Spleen (tissue), 11 donors: ENCODE results near the gene GADD45B. TPM values are rescaled to one million over a fixed set of nuclear protein-coding genes. Genes with fewer than 3 reads are reported as not detected.

Experiments
- DNase-seq: peaks from one replicate; pipeline ENCODE4 v3.0.0-alpha.2; 2020
- H3K27ac ChIP-seq, 8 donors: fragments of 200-600 bp; sonication (generic) in 7 of 8; 1 replicate in 4 of 8; 2 replicates in 4 of 8; pipeline versions ENCODE4 v1.5.0 to v1.8.0; 2016 to 2021; ENCODE audit warnings: inconsistent platforms in 4 of 8, mild to moderate bottlenecking in 4 of 8, moderate library complexity in 1 of 8
- H3K27me3 ChIP-seq, 7 donors: fragments of 200-600 bp; sonication (generic) in 6 of 7; replicated peaks in 1 of 7; 1 replicate in 4 of 7; 2 replicates in 3 of 7; pipeline versions ENCODE4 v1.5.0 to v1.8.0; 2016 to 2021; ENCODE audit warnings: inconsistent platforms in 3 of 7, mild to moderate bottlenecking in 1 of 7
- H3K36me3 ChIP-seq, 6 donors: fragments of 200-600 bp; sonication (generic) in 5 of 6; 1 replicate in 4 of 6; 2 replicates in 2 of 6; pipeline versions ENCODE4 v1.5.0 to v1.8.0; 2016 to 2021; ENCODE audit warnings: inconsistent platforms in 2 of 6
- H3K4me1 ChIP-seq, 6 donors: fragments of 200-600 bp; sonication (generic) in 5 of 6; 1 replicate in 3 of 6; 2 replicates in 3 of 6; pipeline versions ENCODE4 v1.5.0 to v1.8.0; 2016 to 2021; ENCODE audit warnings: inconsistent platforms in 3 of 6
- H3K4me3 ChIP-seq, 8 donors: fragments of 200-600 bp; sonication (generic) in 7 of 8; 1 replicate in 4 of 8; 2 replicates in 4 of 8; pipeline versions ENCODE4 v1.5.0 to v1.8.0; 2016 to 2021; ENCODE audit warnings: inconsistent platforms in 4 of 8, mild to moderate bottlenecking in 4 of 8, moderate library complexity in 2 of 8
- H3K9me3 ChIP-seq, 8 donors: fragments of 200-600 bp; sonication (generic) in 7 of 8; 1 replicate in 4 of 8; 2 replicates in 4 of 8; pipeline versions ENCODE4 v1.5.0 to v1.8.0; 2016 to 2021; ENCODE audit warnings: inconsistent platforms in 4 of 8
- POLR2A ChIP-seq, 3 donors: fragments of 450-650 bp; IDR thresholded peaks; one replicate each; pipeline ENCODE4 v1.5.1; 2017; ENCODE audit warnings: antibody characterized with exemption in 3 of 3, mild to moderate bottlenecking in 1 of 3
- POLR2AphosphoS5 ChIP-seq, 3 donors: sonication (generic); formaldehyde crosslinking; IDR thresholded peaks; one replicate each; pipeline ENCODE4 v1.5.1; 2017; ENCODE audit warnings: antibody characterized with exemption in 3 of 3
- WGBS, 5 donors: extraction: QIAGEN DNeasy Blood & Tissue Kit in 3 of 5; methylation state at CpG; one replicate each; pipeline versions ENCODE4 v1.1.5 to v1.1.7; 2013 to 2018; 5-methylcytosine and 5-hydroxymethylcytosine counted together
- intact Hi-C: fragments of 100-400 bp; cut with DNase I; formaldehyde crosslinking; loops from one replicate; pipeline ENCODE4 v1.15.0; 2023; ENCODE audit warnings: low total_unique reads
- polyA plus RNA-seq, 3 donors: library from polyadenylated mRNA; stranded (reverse); fragments of 200-250 nt; gene quantifications; one replicate each; pipeline ENCODE4 v1.2.1, GENCODE V29; 2013
- total RNA-seq, 7 donors: library from RNA; depleted of rRNA in 3 of 7; stranded (reverse); fragments of >200 nt in 3 of 7; fragmentation: NEBNext Ultra II Directional in 4 of 7; extraction: Animal tissue kit (Norgen Biotek cat#: 25700) in 4 of 7; gene quantifications; one replicate each; pipeline versions ENCODE4 v1.1.0 to v1.2.1, GENCODE V29; 2016 to 2021
- TF ChIP-seq, protein P1 (sequence below), 11 experiments: fragments of 200-600 bp in 7 of 11; fragments of 450-650 bp in 4 of 11; sonication (generic) in 4 of 11; IDR thresholded peaks in 8 of 11; conservative IDR thresholded peaks in 3 of 11; 1 replicate in 7 of 11; 2 replicates in 4 of 11; pipeline versions ENCODE4 v1.4.0 to v1.8.0; 2016 to 2021; ENCODE audit warnings: antibody characterized with exemption in 11 of 11, inconsistent platforms in 4 of 11, mild to moderate bottlenecking in 1 of 11
- donor health status: healthy with polysubstance abuse.
- donor health status: DM: no; HTN: no; CAD: no; lungs with moderate emphysema.
- donor health status: DM: no; HTN: no; CAD: no.
- donor health status: Bipolar disorder and iron deficiency.
- donor health status: healthy.
- donor health status: DM: no; HTN: no; CAD: no.
- donor health status: DM: yes; HTN: yes; CAD: no.

Gene GADD45B
- total and polyA plus RNA-seq, 10 donors = 40.6 to 114 (median 75.8) TPM

DNA sequence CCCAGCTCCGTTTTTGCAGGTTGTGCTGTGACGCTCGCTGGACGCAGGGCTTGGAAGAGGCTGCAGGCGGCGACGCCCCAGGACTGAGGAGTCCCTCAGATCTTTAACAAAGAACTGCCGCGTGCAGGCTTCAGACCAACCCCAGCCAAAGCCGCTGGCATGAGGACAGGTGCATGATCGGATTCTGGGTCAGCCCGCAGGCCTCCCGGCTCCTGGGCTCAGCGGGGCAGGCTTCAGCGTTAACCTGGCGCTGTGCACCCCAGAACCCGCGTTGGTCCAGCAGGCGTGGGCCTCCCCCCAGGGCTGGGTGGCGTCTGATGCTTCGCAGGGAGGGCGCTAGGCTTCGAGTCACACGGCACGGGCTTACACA is 47.6 kb upstream of the GADD45B start:
- 51 to 73% (median 65%) methylated on average over 20 to 25 of the region's 25 CpGs for WGBS, 5 donors
- Histone ChIP-seq H3K27ac (peak overlapping the region in 7 of 8 donors; percentile 94 to 99 (median 97)), H3K27me3 (no peaks in the 10 kb centered on the region), H3K4me1 (peaks cover 24 to 52% (median 40%) of the 10 kb centered on the region in 6 donors), H3K4me3 (peak overlapping the region; percentile 75 to 100 (median 90)), H3K9me3 (no peaks in the 10 kb centered on the region), H3K36me3 (peaks cover 0 to 66% (median 20%) of the 10 kb centered on the region in 6 donors)
- TF ChIP-seq POLR2AphosphoS5 (IDR thresholded peaks at IDR 0.05) (no peak), POLR2A (IDR thresholded peaks at IDR 0.05) (no peak)
- TF ChIP-seq, protein P1, sequence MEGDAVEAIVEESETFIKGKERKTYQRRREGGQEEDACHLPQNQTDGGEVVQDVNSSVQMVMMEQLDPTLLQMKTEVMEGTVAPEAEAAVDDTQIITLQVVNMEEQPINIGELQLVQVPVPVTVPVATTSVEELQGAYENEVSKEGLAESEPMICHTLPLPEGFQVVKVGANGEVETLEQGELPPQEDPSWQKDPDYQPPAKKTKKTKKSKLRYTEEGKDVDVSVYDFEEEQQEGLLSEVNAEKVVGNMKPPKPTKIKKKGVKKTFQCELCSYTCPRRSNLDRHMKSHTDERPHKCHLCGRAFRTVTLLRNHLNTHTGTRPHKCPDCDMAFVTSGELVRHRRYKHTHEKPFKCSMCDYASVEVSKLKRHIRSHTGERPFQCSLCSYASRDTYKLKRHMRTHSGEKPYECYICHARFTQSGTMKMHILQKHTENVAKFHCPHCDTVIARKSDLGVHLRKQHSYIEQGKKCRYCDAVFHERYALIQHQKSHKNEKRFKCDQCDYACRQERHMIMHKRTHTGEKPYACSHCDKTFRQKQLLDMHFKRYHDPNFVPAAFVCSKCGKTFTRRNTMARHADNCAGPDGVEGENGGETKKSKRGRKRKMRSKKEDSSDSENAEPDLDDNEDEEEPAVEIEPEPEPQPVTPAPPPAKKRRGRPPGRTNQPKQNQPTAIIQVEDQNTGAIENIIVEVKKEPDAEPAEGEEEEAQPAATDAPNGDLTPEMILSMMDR (IDR thresholded peaks at IDR 0.05 in 8 of 11, conservative IDR thresholded peaks at IDR 0.05 in 3 of 11) = no peak
- peak; percentile 85 for DNase-seq
- intact Hi-C loops = no loop called here

DNA sequence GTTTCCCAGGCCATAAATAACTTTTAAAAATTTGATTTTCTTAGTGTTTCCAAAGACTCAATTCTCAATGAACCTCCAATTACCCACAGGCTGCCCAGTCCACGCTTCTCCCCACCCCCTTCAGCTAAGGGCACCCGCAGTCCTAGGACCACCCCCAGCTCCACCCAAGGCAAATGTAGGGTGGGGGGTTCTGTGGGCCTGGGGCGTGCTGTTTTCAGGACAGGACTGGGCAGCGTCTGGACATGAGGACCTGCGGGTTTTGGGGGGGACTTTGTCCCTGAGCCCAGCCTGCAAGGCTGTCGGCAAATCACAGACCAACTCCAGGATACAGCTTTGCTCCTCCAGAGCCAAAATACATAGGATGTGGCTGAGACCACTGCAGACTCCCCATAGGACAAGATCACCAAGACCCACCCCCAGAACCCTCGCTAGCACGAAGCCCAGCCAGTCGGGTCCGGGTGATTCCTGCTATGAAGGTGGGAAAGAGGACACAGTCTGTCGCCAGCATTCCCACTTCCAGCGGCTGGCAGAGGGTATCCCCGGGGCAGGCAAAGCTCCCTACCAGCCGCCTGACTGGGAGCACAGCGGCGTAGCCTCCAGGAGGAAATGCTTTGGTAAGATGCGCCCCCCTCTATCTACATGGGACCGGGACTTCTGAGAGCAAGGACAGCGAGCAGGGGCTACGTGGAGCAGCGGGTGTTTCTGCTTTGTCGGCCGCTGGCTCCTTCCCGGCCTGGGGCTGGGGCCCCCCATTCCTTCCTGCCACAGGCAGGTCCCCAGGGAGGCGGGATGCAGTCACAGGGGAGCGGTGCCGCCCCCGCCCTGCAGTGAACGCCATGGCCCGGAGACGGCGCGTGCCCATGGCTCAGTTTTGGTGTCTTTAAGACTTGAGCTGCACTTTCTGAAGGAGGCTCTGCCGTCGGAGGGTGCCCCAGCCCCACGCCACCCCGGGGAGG is 46.9 kb upstream of the GADD45B start:
- no peak overlapping the region for H3K4me3 ChIP-seq
- H3K4me1 ChIP-seq = peaks cover 19 to 45% (median 36%) of the 10 kb centered on the region in 6 donors
- no peaks in the 10 kb centered on the region for H3K27me3 ChIP-seq
- intact Hi-C loops = no loop called here
- TF ChIP-seq, protein P1 (IDR thresholded peaks at IDR 0.05 in 8 of 11, conservative IDR thresholded peaks at IDR 0.05 in 3 of 11) = no peak
- TF ChIP-seq POLR2A (IDR thresholded peaks at IDR 0.05) (no peak), POLR2AphosphoS5 (IDR thresholded peaks at IDR 0.05) (no peak)
- peak overlapping the region in 1 of 8 donors; percentile 96 for H3K27ac ChIP-seq
- peaks cover 0 to 66% (median 21%) of the 10 kb centered on the region in 6 donors for H3K36me3 ChIP-seq
- no peaks in the 10 kb centered on the region for H3K9me3 ChIP-seq
- 81 to 87% (median 83%) methylated on average over 24 to 37 of the region's 37 CpGs for WGBS, 5 donors
- peak; percentile 75 for DNase-seq

DNA sequence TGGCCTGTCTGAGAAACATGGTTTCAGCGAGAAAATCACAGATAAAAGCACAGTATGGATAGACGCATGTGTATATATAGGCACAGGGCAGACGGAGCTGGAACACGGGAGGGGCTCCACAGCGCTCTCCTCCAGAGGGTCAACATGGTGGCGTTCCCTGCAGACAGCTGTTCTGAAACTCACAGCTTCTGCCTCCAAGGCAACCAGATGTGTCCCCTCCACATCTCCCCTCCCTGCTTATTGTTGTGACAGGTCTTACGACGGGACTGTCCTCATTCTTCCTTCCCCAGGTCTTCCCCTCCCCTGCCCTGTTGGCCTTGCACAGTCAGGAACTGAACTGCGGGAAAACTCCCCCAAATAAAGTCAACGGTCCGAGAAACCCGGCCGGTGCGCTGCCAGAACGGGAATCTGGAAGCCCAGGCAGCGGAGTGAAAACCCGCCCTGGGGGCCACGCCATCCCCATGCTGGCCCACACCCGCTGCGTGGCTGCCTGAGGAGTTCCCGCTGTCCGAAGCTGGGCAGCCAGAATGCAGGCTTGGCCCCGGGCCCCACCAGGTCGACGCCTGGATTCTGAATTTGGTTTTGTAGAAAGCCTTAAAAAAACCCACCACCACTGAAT is 45.9 kb upstream of the GADD45B start:
- H3K27ac ChIP-seq = no peak overlapping the region
- peak; percentile 74 for DNase-seq
- H3K36me3 ChIP-seq = peaks cover 0 to 66% (median 30%) of the 10 kb centered on the region in 6 donors
- no peak overlapping the region for H3K4me3 ChIP-seq
- H3K27me3 ChIP-seq = no peaks in the 10 kb centered on the region
- no peaks in the 10 kb centered on the region for H3K9me3 ChIP-seq
- H3K4me1 ChIP-seq = peaks cover 19 to 35% (median 33%) of the 10 kb centered on the region in 6 donors
- TF ChIP-seq POLR2AphosphoS5 (IDR thresholded peaks at IDR 0.05) (no peak), POLR2A (IDR thresholded peaks at IDR 0.05) (no peak)
- TF ChIP-seq, protein P1 (IDR thresholded peaks at IDR 0.05 in 8 of 11, conservative IDR thresholded peaks at IDR 0.05 in 3 of 11) = no peak
- intact Hi-C loops = no loop called here
- 78 to 88% (median 86%) methylated on average over 18 to 25 of the region's 25 CpGs for WGBS, 5 donors
